GM10847 (cell line): ENCODE data around the gene POMT2.

Experiments
- POLR2A ChIP-seq: IDR thresholded peaks from 2 replicates; pipeline ENCODE4 v1.6.1; 2011; ENCODE audit not compliant: insufficient read length; ENCODE audit errors: extremely low read depth

Gene POMT2

DNA sequence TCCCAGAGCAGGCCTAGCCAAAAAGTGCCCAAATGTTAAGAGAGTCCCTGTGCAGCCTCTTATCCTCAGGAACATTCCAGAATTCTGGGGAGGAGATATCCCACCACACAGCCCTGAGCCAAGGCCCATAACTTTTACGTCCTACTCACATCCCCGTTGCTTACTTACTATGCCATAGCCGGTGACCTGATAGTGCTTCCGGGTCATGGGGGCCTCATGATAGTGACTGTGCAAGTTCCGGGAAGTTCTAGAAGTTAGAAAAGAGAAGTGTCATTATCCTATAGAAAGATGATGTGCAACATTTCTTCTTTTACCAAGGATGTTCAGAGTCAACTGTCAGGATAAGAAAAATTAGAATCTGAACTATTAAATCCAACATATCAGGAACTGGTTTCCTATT, 34.1 kb downstream of the POMT2 start:
- no peak for TF ChIP-seq POLR2A

DNA sequence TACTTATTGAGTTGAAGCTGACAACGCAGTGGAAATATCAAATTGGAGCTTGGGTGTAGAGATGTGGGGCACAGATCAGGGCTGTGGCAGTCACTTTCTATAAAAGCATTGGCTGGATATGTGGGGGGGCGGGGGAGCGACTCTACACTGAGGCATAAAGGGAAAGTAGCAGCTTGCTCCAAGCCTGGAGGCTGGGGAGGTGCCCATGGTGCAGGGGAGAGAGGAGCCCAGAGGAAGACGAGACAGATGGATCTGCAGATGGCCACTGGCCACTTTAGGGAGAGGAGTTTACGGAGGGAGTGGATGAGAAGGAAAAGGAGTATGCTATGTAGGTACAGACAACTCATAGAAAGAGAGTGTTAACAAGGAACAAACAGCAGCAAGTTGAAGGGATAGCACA, 36.2 kb downstream of the POMT2 start:
- no peak for TF ChIP-seq POLR2A

DNA sequence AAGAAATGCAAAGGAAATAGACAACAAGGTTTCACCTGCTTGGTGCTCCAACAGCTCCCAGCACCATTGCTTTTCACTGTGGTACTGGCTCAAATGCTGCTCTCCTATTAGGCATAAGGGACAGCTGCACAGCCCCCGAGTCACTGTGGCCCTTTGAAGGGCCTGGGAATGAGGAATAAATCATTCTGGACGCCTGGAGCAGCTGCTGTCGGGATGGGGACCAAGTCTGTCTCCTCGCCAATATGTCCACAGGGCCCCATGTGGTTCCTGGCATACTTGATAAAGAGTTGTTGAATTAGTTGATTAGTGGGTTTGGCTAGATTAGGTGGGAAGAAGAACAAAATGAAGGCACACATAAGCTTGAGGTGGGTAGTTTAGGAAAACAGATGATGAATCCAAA, 36.6 kb downstream of the POMT2 start:
- TF ChIP-seq POLR2A = no peak

DNA sequence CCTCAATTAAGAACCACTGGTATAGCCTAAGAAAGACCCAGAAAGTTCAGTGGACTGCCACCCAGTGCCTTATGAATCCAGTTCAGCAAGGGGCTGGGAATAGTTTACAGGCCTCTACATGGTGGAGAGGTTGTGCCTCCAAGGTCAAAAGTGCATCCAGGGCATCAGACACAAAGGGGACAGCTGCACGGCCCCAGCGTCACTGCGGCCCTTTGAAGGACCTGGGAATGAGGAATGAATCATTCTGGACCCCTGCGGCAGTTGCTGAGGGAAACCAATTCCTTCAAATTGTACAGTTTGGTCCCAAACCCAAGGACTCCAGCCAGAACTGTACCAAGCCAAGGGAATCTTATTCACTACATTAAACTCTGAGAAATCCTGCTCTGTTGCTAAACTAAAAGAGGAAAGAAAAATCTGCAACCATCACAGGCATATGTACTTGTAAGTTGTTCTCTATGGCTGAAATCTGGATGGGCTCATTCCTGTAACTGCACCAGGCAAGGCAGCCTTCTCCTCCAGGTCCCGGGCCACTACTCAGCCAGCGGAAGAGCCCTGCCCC, 38.8 kb downstream of the POMT2 start:
- TF ChIP-seq POLR2A = no peak

DNA sequence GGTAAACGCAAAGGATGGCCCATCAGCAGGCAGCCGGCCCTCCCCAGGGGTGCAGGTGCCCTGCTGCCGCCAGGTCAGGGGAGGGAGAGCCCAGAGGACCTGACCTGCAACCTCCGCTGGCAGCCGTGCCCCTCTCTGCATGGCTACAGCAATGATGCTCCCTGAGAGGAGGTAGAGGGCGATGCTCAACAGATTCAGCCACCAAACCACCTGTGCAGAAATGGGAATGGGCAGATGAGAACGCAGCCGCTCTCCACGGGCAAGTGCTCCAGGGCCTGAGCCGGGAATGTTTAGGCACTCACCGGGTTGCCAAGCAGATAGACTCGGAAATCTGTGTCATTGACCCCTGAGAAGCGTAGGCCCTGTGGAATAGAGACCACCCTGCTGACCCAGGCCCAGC, 41.0 kb downstream of the POMT2 start:
- TF ChIP-seq POLR2A = no peak

DNA sequence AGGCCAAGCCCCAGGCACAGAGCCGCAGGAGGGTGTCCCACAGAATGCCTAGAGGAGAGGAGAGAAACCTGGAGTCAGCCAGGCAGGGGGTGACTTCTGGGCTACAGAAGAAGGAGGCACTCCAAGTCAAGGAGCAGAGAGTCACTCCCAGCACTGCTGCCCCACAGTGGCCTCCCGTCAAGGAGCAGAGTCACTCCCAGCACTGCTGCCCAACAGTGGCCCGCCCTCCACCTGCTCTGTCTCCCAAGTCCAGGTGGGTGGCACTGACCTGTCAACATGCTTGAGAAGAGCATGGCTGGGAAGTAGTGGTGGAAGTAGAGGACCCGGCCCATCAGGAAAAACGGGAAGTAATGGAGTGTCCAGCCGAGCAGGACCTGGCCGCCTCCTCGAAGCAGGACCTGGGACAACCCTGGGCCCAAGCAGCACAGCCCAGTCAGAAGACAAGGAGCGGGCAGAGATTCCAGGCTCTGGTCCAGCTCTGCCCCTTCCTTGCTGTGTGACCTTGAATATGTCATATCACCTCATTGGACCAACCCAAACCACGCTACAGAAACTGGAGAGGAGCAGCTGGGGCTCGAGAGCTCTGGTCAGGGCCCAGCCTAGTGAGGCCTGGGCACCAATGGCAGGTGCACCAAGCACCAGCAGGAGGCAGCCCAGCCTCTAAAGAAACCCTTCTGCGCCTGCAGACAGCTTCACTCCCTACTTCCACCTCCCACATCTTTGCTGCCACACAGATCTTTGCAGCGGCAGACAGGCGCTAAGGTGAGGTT, 42.0 kb downstream of the POMT2 start:
- no peak for TF ChIP-seq POLR2A

DNA sequence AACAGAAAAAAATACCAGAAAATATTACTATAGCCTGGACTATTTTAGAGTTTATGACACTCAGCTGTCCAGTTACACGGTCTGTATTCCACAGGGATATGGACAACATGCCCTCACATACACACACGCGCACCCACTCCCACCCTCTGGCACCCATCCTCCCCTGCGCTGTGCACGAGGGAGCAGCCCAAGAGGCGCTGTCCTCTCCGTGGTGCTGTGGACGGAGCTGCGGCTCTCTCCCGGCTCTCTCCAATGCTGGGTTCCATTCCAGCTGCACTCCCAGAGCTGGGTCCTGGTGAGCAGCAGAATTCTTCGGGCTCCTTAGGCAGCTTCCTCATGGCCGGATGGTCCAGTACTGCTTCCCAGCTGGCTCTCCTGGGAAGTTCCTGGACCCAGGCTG, 43.7 kb downstream of the POMT2 start:
- TF ChIP-seq POLR2A = no peak

DNA sequence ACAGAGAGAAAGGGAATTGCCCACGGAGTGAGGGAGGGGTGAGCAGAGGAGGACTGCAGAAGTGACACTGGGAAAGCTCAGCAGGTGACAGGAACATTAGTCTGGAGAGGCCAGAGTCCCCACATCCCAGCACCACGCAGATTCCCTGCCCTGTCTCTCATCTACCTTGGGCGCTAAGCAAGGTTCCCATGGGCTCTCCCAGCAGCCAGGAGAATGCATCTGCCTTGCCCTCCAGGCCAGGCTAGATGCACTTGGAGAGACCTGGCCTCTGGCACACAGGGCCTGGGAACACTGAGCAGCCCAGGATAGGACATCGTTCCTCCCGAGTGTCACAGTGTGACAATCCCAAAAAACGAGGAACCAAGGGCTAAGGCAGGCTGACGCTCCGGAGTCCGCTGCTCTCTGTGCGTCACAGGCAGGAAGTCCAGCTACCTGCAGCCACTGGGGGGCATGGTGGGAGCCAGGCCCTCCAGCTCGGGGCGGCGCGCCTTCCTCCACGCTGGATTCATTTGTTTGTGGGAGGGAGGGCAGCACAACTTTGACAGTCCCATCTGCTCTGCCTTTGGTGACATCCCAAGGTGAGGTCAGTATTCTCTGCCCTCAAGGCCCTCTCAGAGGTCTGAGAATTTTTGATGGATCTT, 44.3 kb downstream of the POMT2 start:
- no peak for TF ChIP-seq POLR2A

DNA sequence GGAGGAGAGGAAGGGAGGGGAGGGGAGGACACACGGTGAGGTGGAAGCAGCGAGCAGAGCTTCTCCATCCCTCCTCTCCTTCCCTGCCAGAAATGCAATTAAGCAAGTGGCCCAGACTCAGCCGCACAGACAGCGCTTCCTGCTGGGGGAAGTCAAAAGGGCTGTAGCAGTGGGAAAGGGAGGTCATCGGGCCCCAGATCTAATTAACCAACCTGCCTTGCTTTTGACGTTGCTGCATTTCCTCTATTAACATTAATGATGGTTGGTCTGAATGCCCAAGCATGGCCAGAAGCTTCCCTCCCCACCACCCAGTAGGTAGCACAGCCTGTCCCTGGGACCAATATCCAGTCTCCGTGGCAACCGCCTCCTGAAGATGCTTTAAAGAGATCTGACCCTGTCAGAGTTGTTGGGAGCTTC, 45.1 kb downstream of the POMT2 start:
- TF ChIP-seq POLR2A = no peak

DNA sequence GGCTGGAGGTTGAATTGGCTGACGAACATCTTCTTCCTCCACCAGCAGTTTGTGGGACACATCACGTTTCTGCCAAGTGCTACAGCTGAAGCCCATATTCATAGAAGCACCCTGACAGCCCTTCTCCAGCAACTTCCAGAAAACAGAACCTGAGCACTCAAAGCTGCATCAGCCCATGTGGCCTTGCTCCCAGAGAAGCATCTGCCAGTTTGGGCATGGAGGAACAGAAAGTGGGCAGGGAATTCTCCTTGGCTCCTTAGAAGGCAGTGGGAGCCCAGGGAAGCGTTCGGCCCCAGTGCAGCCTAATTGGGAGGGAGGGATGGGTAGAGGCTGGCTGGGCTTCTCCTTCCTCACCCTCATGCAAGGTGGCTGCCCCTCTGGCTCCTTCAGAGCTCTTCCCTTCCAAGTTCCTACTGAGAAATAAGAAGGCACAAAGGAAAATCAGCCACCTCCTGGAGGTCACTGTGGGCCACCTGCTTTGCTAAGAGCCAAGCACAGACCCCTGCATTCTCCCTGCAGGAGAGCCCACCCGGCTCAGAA, 45.6 kb downstream of the POMT2 start:
- no peak for TF ChIP-seq POLR2A

DNA sequence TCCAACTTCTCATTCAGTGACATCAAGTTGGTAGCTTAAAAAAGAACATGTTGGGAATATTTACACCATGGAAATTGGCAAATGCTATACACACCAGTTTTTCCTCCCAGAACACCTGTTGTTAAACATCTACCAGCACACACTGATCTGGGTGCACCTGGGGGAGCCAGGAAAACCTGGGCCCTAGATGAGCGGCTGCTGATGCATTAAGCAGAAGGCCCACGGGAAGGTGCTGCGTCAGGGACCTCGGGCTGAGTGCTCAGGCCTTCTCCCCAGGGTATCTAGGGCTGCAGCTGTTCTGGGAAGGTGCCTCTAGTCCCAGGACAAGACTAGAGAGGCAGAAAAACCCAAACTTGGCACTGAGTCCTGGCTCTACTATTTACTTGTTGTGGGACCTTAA, 46.9 kb downstream of the POMT2 start:
- TF ChIP-seq POLR2A = no peak

DNA sequence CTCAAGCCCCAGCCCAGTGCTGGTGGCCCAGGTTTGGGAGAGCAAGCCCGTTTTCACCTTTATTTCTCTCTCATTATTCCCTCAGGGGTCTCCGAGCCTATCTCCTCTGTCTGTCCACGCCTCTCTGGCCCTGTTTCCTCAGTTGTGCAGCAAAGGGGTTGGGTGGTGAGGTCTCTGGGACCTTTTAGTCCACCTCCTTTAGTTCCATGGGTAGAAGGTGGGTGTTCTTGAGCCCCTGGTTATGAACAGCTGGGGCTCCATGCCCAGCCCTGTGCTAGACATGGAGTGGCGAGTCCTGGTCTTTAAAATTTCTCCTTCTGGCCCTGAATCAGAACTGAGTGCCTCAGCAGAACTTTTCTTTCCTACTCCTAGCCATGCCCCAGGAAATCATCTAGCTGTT, 48.4 kb downstream of the POMT2 start:
- no peak for TF ChIP-seq POLR2A

DNA sequence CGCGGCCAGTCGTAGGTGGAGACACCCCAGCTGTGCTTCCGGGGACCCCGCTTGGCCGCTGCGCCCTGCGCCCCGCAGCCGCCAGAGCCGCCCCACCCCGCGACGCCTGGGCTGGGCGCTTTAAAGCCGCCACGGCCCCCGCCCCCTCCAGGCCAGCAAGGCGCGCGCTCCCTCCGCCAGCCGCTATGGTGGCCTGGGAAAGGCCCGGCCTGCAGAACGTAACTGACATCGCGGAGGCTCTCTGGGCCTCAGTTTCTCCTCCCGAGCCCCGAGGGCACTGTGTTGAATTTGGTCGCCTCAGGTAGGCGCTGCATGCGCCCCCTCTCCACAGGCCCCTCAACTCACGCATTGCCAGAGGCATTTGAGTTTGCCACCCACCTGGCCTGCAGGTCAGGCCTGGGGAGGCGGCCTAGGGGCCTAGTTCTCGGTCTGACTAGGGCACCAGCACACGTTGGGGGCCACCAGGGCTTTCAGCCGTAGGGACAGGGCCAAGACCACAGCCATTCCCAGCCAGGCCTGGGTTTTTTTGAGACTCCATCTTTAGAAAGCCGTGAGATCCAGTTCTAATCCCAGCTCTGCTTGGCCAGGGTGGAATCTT, 49.5 kb downstream of the POMT2 start, which contains the start of gene NGB:
NGB (minus strand) TSS at position 94 of the 598 bp plus-strand sequence. CDS start 269 bp downstream, outside the sequence.
- no peak for TF ChIP-seq POLR2A

DNA sequence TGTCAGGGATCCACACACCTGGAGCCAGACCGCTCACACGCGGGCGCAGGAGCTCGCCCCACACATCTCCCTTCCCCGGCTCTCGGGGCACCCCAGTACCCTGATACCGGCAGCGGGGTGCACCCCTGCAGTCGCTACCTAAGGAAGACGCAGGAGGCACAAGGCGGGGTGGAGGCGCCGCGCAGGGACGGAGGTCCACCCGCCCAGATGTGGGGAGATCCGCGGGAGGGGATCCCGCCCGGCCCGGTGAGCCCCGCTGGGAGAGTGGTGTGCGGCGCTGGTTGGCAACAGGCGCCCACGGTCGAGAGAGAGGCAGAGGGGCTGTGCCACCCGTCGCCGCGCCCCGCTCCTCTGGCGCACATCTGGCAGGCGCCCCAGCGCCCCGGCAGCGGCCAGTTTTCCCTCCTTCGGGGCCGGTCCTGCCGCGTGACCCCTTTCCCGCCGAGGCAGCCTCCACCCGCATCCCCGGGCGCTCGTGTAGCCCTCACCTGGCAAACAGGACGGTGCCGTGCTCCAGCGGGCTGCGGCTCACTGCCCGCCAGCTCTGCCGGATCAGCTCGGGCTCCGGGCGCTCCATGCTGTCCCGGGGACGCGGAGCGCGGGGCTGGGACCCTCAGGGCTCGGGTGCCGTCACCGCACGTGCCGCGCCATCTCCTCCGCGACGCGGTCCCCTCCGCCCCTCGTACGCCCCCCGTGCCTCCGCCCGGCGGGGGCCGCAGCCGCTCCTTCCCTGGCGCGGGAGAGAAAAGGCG, 50.1 kb downstream of the POMT2 start:
- TF ChIP-seq POLR2A = no peak

DNA sequence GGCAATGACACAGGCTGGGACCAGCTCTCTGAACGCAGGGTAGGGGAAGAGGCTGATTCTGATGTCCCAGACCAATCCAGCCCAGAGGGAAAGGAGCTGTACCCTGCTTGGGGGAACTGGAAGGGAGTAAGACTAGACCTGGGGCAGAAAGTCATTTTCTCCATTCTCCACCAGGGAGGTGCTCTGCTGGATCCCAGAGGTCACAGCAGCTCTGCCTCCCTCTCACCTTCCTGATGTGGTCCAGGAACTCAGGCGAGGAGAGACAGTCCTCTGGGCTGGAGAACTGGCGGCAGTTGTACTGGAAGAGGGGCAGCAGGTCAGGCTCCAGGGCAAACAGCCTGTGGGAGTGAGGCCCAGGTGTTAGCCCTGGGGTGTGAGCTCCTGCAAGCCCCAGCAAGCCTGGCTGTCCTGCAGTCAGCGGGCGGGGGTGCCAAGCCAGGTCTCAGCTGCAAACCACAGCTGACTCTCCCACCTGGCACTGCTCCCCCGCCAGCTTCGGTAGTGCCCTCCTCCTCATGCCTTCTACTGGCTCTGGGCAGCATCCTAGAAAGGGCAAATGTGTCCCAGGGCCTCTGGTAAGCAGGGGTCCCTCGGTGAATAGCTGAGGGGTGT, 51.6 kb downstream of the POMT2 start:
- no peak for TF ChIP-seq POLR2A
